ENCODE data around the gene P2RY1. TPM values are rescaled to one million over a fixed set of nuclear protein-coding genes. Genes with fewer than 3 reads are reported as not detected.

The P2RY1 gene
- total and polyA plus RNA-seq, 2 of the 4 experiments (the other 2 are of a cell fraction): not detected

DNA sequence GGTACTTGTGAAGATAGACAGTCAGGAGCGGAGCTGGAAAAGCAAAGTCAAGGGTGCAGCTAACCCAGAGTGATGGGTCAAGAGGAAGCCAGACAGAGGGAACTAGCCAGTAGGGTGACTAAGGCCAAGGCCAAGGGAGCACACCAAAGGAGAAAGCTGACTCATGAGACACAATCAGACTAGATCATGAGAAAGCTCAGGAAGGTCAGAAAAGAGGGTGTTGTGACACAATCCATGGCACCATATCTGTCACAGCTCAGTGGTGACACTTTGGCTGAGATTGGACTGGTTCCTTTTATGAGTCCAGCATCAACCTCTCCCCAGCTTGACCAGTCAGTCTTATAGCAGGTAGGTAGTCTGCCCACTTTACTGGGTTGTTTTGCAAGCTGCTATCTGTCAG, 22.2 kb downstream of the P2RY1 start:
- Histone ChIP-seq H3K27me3 (ENCODE audit: control insufficient read depth, insufficient read depth, low read length) (no peaks in the 10 kb centered on the region), H4K91ac (ENCODE audit: insufficient read depth, low read depth, low read length) (no peak overlapping the region), H3K23ac (ENCODE audit: low read depth, low read length) (no peak overlapping the region), H3K9me1 (ENCODE audit: insufficient read depth, low read length) (no peaks in the 10 kb centered on the region), H3K9me3 (ENCODE audit: control insufficient read depth, insufficient read depth, low read length) (no peaks in the 10 kb centered on the region), H3K79me1 (ENCODE audit: low read depth in 1 of 2, low read length in 2 of 2) (no peaks in the 10 kb centered on the region), H3K18ac (ENCODE audit: low read depth, low read length) (no peak overlapping the region), H3K4me3 (ENCODE audit: insufficient read depth, low read depth, low read length) (no peak overlapping the region), H2BK15ac (ENCODE audit: low read depth, low read length) (no peak overlapping the region), H3K36me3 (ENCODE audit: control insufficient read depth, insufficient read depth, low read length) (no peaks in the 10 kb centered on the region), H3K9ac (ENCODE audit: low read depth, low read length) (no peak overlapping the region), H2BK20ac (ENCODE audit: low read depth, low read length) (no peak overlapping the region), H3K14ac (replicated peaks; ENCODE audit: low read depth, low read length) (no peak overlapping the region), H2AK5ac (ENCODE audit: low read depth, low read length) (no peak overlapping the region), H3K4me2 (ENCODE audit: low read depth, low read length) (no peak overlapping the region), H3K4ac (ENCODE audit: low read depth, low read length) (no peak overlapping the region), H4K5ac (ENCODE audit: low read depth, low read length) (no peak overlapping the region), H2AFZ (replicated peaks; ENCODE audit: low read length, poor library complexity) (no peak overlapping the region), H3K4me1 (ENCODE audit: control insufficient read depth, insufficient read depth, low read length) (no peaks in the 10 kb centered on the region), H4K8ac (ENCODE audit: low read depth in 2 of 2, low read length in 2 of 2) (no peak overlapping the region), H2BK120ac (ENCODE audit: low read depth, low read length) (no peak overlapping the region), H3K56ac (ENCODE audit: extremely low read depth, insufficient read depth, low read length) (no peak overlapping the region), H3K27ac (ENCODE audit: insufficient read depth, low read length) (no peak overlapping the region), H4K20me1 (ENCODE audit: insufficient read depth, low read length) (no peaks in the 10 kb centered on the region), H2BK5ac (ENCODE audit: low read depth, low read length, poor library complexity, severe bottlenecking) (no peak overlapping the region), H2AK9ac (replicated peaks; ENCODE audit: low read depth, low read length, poor library complexity) (no peak overlapping the region)
- POLR2A ChIA-PET (ENCODE audit: unreplicated experiment): no interaction called here
- DNase-seq (no peak), ATAC-seq (ENCODE audit: low read depth) (no peak)
- CTCF ChIA-PET: no interaction called here
- 100% methylated on average over 1 of the region's 1 CpG; no CpG with 5 or more reads in 1 of the 2 experiments for WGBS, 2 experiments (ENCODE audit: extremely low coverage in 2 of 2, insufficient read length in 1 of 2)
- BruUV-seq (replicated peaks): no TSS peak
- intact Hi-C loops (cut with micrococcal nuclease) (no loop called here), dilution Hi-C loops (cut with HindIII; ENCODE audit: low sequenced_read_pairs, unreplicated experiment) (no loop called here), in situ Hi-C loops (cut with MboI; ENCODE audit: low sequenced_read_pairs) (no loop called here)
- no peak for TF ChIP-seq SMC3 (IDR thresholded peaks at IDR 0.05; ENCODE audit: low read depth, low read length)
- no peak for TF ChIP-seq RAD21 (IDR thresholded peaks at IDR 0.05; ENCODE audit: low read length)
- TF ChIP-seq, protein P1, sequence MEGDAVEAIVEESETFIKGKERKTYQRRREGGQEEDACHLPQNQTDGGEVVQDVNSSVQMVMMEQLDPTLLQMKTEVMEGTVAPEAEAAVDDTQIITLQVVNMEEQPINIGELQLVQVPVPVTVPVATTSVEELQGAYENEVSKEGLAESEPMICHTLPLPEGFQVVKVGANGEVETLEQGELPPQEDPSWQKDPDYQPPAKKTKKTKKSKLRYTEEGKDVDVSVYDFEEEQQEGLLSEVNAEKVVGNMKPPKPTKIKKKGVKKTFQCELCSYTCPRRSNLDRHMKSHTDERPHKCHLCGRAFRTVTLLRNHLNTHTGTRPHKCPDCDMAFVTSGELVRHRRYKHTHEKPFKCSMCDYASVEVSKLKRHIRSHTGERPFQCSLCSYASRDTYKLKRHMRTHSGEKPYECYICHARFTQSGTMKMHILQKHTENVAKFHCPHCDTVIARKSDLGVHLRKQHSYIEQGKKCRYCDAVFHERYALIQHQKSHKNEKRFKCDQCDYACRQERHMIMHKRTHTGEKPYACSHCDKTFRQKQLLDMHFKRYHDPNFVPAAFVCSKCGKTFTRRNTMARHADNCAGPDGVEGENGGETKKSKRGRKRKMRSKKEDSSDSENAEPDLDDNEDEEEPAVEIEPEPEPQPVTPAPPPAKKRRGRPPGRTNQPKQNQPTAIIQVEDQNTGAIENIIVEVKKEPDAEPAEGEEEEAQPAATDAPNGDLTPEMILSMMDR (conservative IDR thresholded peaks at IDR 0.05; ENCODE audit: low read depth, low read length): no peak
- no peak for TF ChIP-seq FOS (IDR thresholded peaks at IDR 0.05; ENCODE audit: low read depth, low read length)
- no peak for TF ChIP-seq MAFK (IDR thresholded peaks at IDR 0.05; ENCODE audit: low read depth, low read length)
- TF ChIP-seq POLR2A (IDR thresholded peaks at IDR 0.05; ENCODE audit: low read depth, low read length): no peak
- TF ChIP-seq RCOR1 (IDR thresholded peaks at IDR 0.05; ENCODE audit: insufficient replicate concordance, low read length): no peak
- TF ChIP-seq, protein P2, sequence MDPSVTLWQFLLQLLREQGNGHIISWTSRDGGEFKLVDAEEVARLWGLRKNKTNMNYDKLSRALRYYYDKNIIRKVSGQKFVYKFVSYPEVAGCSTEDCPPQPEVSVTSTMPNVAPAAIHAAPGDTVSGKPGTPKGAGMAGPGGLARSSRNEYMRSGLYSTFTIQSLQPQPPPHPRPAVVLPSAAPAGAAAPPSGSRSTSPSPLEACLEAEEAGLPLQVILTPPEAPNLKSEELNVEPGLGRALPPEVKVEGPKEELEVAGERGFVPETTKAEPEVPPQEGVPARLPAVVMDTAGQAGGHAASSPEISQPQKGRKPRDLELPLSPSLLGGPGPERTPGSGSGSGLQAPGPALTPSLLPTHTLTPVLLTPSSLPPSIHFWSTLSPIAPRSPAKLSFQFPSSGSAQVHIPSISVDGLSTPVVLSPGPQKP (IDR thresholded peaks at IDR 0.05; ENCODE audit: borderline replicate concordance, low read depth, low read length): no peak
- TF ChIP-seq NFE2L2 (IDR thresholded peaks at IDR 0.05; ENCODE audit: low read depth, low read length): no peak
- no peak for TF ChIP-seq MXI1 (IDR thresholded peaks at IDR 0.05; ENCODE audit: borderline replicate concordance, low read depth, low read length)
- no peak for TF ChIP-seq CHD1 (IDR thresholded peaks at IDR 0.05; ENCODE audit: low read depth, low read length)
- TF ChIP-seq CEBPB (IDR thresholded peaks at IDR 0.05; ENCODE audit: low read depth, low read length): no peak
- no peak for TF ChIP-seq RFX5 (IDR thresholded peaks at IDR 0.05; ENCODE audit: low read depth, low read length)
- TF ChIP-seq, protein P3, sequence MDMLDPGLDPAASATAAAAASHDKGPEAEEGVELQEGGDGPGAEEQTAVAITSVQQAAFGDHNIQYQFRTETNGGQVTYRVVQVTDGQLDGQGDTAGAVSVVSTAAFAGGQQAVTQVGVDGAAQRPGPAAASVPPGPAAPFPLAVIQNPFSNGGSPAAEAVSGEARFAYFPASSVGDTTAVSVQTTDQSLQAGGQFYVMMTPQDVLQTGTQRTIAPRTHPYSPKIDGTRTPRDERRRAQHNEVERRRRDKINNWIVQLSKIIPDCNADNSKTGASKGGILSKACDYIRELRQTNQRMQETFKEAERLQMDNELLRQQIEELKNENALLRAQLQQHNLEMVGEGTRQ (IDR thresholded peaks at IDR 0.05; ENCODE audit: low read depth, low read length): no peak
- TF ChIP-seq MAZ (IDR thresholded peaks at IDR 0.05; ENCODE audit: borderline replicate concordance, low read depth, low read length): no peak
- TF ChIP-seq BHLHE40 (IDR thresholded peaks at IDR 0.05; ENCODE audit: low read depth, low read length): no peak
